VCaP (cell line): Measurements from ENCODE around the gene PSMD12.
"Not testable (repeated sequence)": the region's sequence is repeated elsewhere in the genome, so short reads cannot be mapped to it uniquely, and the experiment has no call there.

ENCODE experiments used
- H3K27ac ChIP-seq: fragments of 450-650 bp; 2 replicates; pipeline ENCODE4 v1.5.1; 2017
- TF ChIP-seq, protein P1 (sequence below): fragments of 450-650 bp; conservative IDR thresholded peaks from 2 replicates; pipeline ENCODE4 v1.5.1; 2017; ENCODE audit warnings: mild to moderate bottlenecking, moderate library complexity

PSMD12 gene

DNA sequence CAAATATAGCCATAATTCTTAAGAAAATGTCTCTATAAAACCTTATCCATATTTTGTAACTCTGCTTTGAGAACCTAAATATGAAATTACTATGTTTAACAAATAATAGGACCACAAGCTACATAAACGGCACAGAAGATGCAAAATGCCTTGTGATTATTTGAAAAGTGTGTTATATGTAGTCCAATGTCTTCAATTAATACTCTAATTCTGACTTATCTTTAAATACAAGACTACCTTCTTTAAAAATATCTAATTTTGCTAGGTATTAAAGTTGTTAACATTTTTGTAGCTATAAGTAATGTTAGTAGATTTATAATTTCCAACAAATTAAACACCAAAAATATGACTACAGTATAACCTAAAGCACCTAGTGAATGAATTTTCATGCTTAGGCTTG lies 17.0 kb downstream of the PSMD12 start:
- TF ChIP-seq, protein P1, sequence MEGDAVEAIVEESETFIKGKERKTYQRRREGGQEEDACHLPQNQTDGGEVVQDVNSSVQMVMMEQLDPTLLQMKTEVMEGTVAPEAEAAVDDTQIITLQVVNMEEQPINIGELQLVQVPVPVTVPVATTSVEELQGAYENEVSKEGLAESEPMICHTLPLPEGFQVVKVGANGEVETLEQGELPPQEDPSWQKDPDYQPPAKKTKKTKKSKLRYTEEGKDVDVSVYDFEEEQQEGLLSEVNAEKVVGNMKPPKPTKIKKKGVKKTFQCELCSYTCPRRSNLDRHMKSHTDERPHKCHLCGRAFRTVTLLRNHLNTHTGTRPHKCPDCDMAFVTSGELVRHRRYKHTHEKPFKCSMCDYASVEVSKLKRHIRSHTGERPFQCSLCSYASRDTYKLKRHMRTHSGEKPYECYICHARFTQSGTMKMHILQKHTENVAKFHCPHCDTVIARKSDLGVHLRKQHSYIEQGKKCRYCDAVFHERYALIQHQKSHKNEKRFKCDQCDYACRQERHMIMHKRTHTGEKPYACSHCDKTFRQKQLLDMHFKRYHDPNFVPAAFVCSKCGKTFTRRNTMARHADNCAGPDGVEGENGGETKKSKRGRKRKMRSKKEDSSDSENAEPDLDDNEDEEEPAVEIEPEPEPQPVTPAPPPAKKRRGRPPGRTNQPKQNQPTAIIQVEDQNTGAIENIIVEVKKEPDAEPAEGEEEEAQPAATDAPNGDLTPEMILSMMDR: no peak
- no peak overlapping the region for H3K27ac ChIP-seq

DNA sequence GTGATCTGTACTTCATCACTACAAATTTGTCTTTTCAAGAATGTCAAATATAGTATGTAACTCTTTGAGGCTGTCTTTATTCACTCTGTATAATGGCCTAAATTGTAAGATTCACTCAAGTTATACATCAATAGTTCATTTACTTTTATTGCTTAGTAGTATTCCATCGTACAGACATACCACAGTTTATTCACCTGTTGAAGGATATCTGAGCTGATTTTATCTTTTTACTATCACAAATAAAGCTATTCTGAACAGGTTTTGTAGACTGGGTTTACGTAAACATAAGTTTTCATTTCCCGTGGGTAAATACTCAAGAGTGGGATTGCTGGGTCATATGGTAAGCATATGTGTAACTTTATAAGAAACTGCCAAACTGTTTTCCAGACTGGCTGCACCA lies 18.6 kb downstream of the PSMD12 start:
- TF ChIP-seq, protein P1: no peak
- H3K27ac ChIP-seq: no peak overlapping the region

DNA sequence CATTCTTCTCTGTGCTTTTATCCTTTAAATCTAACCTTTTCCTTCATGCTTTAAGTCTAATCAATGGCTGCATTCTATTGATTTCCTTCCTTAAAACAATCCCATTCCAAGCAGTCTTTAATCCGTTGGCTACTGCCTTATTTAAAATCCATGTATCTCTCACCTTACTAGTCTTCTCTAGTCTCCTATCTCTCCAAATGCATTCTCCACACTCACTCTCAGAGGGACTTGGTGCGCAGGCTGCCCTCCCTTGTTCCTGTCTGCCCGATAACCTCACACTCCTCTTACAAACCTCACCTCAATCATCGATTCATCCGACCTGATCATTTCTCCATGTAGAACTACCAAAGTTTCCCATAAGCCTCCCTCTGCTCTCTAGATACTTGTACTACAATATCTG lies 23.1 kb downstream of the PSMD12 start:
- TF ChIP-seq, protein P1: no peak
- H3K27ac ChIP-seq: no peak overlapping the region

DNA sequence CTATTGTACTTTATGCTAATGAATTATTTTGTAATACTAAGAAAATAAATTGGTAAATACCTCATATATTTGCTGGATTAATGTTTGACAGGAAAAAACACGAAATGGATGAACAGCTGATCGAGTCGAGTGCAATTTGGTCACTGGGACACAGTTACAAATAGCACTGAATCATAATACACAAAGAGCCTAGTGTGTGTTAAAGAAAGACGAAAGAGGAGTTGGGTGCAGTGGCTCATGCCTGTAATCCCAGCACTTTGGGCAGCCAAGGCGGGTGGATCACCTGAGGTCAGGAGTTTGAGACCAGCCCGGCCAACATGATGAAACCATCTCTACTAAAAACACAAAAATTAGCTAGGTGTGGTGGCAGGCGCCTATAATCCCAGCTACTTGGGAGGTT lies 28.0 kb downstream of the PSMD12 start:
- TF ChIP-seq, protein P1: peak; percentile 4; the same call in 1 of the 2 replicates
- not testable (repeated sequence) for H3K27ac ChIP-seq

DNA sequence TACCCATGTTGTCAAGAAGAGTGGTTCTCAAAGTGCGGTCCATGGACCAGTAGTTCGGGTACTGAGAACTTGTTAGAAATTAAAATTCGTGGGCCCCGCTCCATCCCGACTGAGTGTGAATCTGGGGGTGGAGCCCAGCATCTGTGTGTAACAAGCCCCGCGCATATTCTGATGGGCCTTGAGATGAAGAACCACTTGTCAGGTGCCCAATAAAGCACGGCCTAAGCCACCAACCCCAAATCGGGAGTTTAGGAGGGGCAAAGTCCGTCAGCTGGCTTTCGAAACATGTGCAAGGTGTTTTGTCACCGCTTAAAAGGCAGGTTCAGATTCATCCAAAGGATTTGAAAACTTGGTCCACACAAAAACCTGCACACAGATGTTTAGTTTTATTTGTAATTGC lies 29.5 kb downstream of the PSMD12 start:
- TF ChIP-seq, protein P1: no peak
- H3K27ac ChIP-seq: no peak overlapping the region

DNA sequence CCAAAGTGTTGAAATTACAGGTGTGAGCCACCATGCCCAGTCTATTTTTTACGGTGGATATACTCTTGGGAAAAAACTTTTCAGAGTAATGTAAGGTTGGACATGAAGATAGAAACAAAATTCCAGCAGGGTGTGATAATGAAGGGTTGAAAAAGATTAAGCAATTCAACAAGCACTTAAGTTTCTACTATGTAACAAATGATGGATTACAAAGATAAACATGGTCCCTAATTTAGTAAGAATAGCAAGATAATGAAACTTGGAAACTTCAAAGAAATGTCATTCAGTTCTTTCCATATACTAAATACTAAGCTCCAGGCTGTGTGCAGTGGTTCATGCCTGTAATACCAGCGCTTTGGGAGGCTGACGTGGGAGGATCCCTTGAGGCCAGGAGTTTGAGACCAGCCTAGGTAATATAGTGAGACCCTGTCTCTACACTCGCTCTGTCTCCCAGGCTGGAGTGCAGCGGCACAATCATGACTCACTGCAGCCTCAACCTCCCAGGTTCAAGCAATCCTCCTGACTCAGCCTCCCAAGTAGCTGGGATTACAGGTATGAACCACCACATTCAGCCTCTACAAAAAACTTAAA lies 31.0 kb downstream of the PSMD12 start:
- TF ChIP-seq, protein P1: no peak
- no peak overlapping the region for H3K27ac ChIP-seq

DNA sequence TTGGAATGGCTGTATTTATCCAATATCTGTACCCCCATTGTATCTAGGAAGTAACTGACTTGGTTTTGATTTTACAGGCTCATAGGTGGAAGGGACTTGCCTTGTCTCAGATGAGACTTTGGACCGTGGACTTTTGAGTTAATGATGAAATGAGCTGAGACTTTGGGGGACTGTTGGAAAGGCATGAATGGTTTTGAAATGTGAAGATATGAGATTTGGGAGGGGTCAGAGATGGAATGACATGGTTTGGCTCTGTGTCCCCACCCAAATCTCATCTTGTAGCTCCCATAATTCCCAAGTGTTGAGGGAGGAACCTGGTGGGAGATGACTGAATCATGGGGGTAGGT lies 34.2 kb downstream of the PSMD12 start:
- H3K27ac ChIP-seq: not testable (repeated sequence)

DNA sequence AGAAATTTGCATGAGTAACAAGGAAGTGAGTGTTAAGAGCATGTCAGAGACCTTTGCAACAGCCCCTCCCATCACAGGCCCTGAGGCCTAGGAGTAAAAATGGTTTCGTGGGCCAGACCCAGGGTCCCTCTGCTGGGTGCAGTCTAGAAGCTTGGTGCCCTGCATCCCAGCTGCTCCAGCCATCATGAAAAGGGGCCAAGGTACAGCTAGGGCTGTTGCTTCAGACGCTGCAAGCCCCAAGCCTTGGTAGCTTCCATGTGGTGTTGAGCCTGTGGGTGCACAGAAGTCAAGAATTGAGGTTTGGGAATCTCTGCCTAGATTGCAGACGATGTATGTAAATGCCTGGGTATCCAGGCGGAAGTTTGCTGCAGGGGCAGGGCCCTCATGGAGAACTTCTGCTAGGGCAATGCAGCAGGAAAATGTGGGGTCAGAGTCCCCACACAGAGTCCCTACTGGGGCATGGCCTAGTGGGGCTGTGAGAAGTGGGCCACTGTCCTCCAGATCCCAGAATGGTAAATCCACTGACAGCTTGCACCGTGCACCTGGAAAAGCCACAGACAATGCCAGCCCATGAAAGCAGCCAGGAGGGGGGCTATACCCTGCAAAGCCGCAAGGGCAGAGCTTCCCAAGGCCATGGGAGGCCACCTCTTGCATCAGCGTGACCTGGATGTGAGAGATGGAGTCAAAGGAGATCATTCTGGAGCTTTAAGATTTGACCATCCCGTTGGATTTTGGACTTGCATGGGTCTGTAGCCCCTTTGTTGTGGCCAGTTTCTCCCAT lies 34.8 kb downstream of the PSMD12 start:
- not testable (repeated sequence) for H3K27ac ChIP-seq
